PC-3 (cell line): ENCODE measurements around the gene SAMD11. TPM values are rescaled to one million over a fixed set of nuclear protein-coding genes. Genes with fewer than 3 reads are reported as not detected.

Experiments
- ATAC-seq: fragments of 200-7000 bp; cut with Tn5 transposase; 2 replicates; pipeline ENCODE4 v1.9.1; 2020; ENCODE audit warnings: mild to moderate bottlenecking, moderate library complexity
- BruUV-seq: library from RNA; stranded (reverse); fragments of 400-500 nt; replicated peaks from 2 replicates; lab custom pipeline; 2021; lab: Mats Ljungman, UMichigan
- CTCF ChIA-PET: fragments of 300-600 bp; sonication (Branson Sonifier 250); formaldehyde crosslinking; loops from one replicate; lab custom pipeline; 2022; ENCODE audit warnings: antibody characterized with exemption; lab: Charles Lee
- POLR2A ChIA-PET: fragments of 300-600 bp; sonication (Branson Sonifier 250); formaldehyde crosslinking; loops from one replicate; lab custom pipeline; 2022; ENCODE audit warnings: antibody characterized with exemption; ENCODE audit not compliant: unreplicated experiment; lab: Charles Lee
- DNase-seq: peaks from one replicate; pipeline ENCODE4 v3.0.0-alpha.2; 2015
- H2AFZ ChIP-seq: fragments of 300-600 bp; sonication (generic); 2 replicates; pipeline ENCODE4 v1.6.0; 2016; ENCODE audit warnings: antibody characterized with exemption, low read length
- H3F3A ChIP-seq: fragments of 300-600 bp; sonication (generic); one replicate; pipeline ENCODE4 v1.6.0; 2017; ENCODE audit warnings: antibody characterized with exemption, low read length, control low read depth, mild to moderate bottlenecking; ENCODE audit not compliant: unreplicated experiment
- H3K27ac ChIP-seq: fragments of 300-600 bp; sonication (generic); 2 replicates; pipeline ENCODE4 v1.5.1; 2016; ENCODE audit warnings: mild to moderate bottlenecking, low read length
- H3K27me3 ChIP-seq: fragments of 300-600 bp; sonication (generic); 2 replicates; pipeline ENCODE4 v1.6.1; 2016; ENCODE audit warnings: low read length, mixed read lengths
- H3K36me3 ChIP-seq: fragments of 300-600 bp; sonication (generic); 2 replicates; pipeline ENCODE4 v1.6.1; 2016; ENCODE audit warnings: low read depth, mixed run types, low read length, mixed read lengths
- H3K4me1 ChIP-seq: fragments of 300-600 bp; sonication (generic); 2 replicates; pipeline ENCODE4 v1.5.1; 2016; ENCODE audit warnings: low read length; ENCODE audit not compliant: insufficient read depth
- H3K4me2 ChIP-seq: fragments of 300-600 bp; sonication (generic); 2 replicates; pipeline ENCODE4 v1.6.0; 2016; ENCODE audit warnings: low read length
- H3K4me3 ChIP-seq: fragments of 300-600 bp; sonication (generic); 2 replicates; pipeline ENCODE4 v1.5.1; 2016; ENCODE audit warnings: mild to moderate bottlenecking, low read length, mixed read lengths
- H3K79me2 ChIP-seq: fragments of 300-600 bp; sonication (generic); 2 replicates; pipeline ENCODE4 v1.6.1; 2017; ENCODE audit warnings: low read length, mixed read lengths
- H3K9ac ChIP-seq: fragments of 300-600 bp; sonication (generic); 2 replicates; pipeline ENCODE4 v1.6.0; 2016; ENCODE audit warnings: mild to moderate bottlenecking, low read length
- H3K9me2 ChIP-seq: fragments of 300-600 bp; sonication (generic); replicated peaks from 2 replicates; pipeline ENCODE4 v1.6.1; 2016; ENCODE audit warnings: mixed run types, low read length, mixed read lengths
- H3K9me3 ChIP-seq: fragments of 300-600 bp; sonication (generic); 2 replicates; pipeline ENCODE4 v1.6.1; 2016; ENCODE audit warnings: low read length, mixed read lengths
- H4K20me1 ChIP-seq: fragments of 300-600 bp; sonication (generic); 2 replicates; pipeline ENCODE4 v1.6.1; 2016; ENCODE audit warnings: low read length, mixed read lengths
- EZH2 ChIP-seq: fragments of 300-600 bp; sonication (generic); IDR thresholded peaks from one replicate; pipeline ENCODE4 v1.6.1; 2017; ENCODE audit warnings: antibody characterized with exemption, mild to moderate bottlenecking, low read length; ENCODE audit not compliant: unreplicated experiment
- EZH2phosphoT487 ChIP-seq: fragments of 300-600 bp; sonication (generic); IDR thresholded peaks from 2 replicates; pipeline ENCODE4 v1.6.1; 2018; ENCODE audit warnings: mild to moderate bottlenecking, antibody characterized with exemption, low read length, borderline replicate concordance
- intact Hi-C: fragments of 100-400 bp; cut with micrococcal nuclease; formaldehyde crosslinking; loops from 2 replicates; pipeline ENCODE4 v1.9.0; 2023
- total RNA-seq: library from RNA; depleted of rRNA; stranded (reverse); fragments of >200 nt; gene quantifications from 2 replicates; pipeline ENCODE4 v1.2.3, GENCODE V29; 2014
- TF ChIP-seq, protein P1 (sequence below): fragments of 300-600 bp; sonication (generic); conservative IDR thresholded peaks from 2 replicates; pipeline ENCODE4 v1.5.1; 2017; ENCODE audit warnings: antibody characterized with exemption, low read depth, mild to moderate bottlenecking, low read length

The SAMD11 gene
- total RNA-seq, 1 experiment from 2014 or later, result 5.8 TPM

DNA sequence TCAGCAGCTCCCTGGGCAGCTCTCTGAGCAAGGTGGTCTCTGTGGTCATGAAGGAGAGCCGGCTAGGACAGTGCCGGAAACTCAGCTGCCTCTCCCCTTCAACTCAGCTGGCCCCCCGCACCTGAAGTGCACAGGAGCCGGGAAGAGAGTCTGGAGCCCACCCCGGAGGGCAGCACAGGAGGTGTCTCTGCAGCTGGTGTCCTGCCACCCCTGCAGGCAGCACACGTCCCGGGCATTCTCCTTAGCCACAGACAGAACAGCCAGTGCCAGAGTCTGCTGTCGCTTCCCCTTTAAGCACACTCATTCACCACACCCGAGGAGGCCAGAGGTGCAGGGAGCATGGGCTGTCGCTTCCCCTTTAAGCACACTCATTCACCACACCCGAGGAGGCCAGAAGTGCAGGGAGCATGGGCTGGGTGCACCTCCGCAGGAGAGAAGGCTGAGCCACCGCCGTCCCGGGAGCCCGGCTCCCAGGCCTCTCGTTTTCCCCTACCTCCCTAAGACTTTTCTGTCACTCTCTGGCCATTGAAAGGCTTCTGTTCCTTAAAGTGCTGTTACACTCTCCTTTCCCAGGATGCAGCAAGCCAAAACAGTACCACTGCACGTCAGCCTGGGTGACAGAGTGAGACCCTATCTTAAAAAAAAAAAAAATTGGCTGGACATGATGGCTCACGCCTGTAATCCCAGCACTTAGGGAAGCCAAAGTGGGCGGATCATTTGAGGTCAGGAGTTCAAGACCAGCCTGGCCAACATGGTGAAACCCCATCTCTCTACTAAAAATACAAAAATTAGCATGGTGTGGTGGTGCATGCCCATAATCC, 16.9 kb upstream of the SAMD11 start:
- ChIA-PET CTCF (no interaction called here), POLR2A (interaction anchor here (0.5 kb wide), 1 partner anchor 36 kb away, joined by 3 read pairs; no protein-coding TSS in a partner anchor)
- Histone ChIP-seq H3F3A (no peaks in the 10 kb centered on the region), H3K79me2 (no peaks in the 10 kb centered on the region), H3K9me2 (no peaks in the 10 kb centered on the region), H3K9ac (no peak overlapping the region), H2AFZ (0 out of 2 replicates have a peak overlapping the region, but pooled peaks have one; percentile 40), H3K27ac (peak overlapping the region; percentile 13; the same call in 1 of the 2 replicates), H3K27me3 (no peaks in the 10 kb centered on the region), H3K4me1 (peaks cover 26% of the 10 kb centered on the region), H4K20me1 (no peaks in the 10 kb centered on the region), H3K4me3 (no peak overlapping the region; the same call in 1 of the 2 replicates), H3K9me3 (no peaks in the 10 kb centered on the region), H3K36me3 (no peaks in the 10 kb centered on the region), H3K4me2 (peak overlapping the region; percentile 60)
- no TSS peak for BruUV-seq
- peak; percentile 78 for ATAC-seq
- TF ChIP-seq, protein P1, sequence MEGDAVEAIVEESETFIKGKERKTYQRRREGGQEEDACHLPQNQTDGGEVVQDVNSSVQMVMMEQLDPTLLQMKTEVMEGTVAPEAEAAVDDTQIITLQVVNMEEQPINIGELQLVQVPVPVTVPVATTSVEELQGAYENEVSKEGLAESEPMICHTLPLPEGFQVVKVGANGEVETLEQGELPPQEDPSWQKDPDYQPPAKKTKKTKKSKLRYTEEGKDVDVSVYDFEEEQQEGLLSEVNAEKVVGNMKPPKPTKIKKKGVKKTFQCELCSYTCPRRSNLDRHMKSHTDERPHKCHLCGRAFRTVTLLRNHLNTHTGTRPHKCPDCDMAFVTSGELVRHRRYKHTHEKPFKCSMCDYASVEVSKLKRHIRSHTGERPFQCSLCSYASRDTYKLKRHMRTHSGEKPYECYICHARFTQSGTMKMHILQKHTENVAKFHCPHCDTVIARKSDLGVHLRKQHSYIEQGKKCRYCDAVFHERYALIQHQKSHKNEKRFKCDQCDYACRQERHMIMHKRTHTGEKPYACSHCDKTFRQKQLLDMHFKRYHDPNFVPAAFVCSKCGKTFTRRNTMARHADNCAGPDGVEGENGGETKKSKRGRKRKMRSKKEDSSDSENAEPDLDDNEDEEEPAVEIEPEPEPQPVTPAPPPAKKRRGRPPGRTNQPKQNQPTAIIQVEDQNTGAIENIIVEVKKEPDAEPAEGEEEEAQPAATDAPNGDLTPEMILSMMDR, result no peak
- TF ChIP-seq EZH2 (no peak), EZH2phosphoT487 (no peak)
- intact Hi-C loops, result no loop called here
- DNase-seq, result peak; percentile 84

GRCh38 chr1:907611-908451, 15.9 kb upstream of the SAMD11 start:
- no peaks in the 10 kb centered on the region for H4K20me1 ChIP-seq
- intact Hi-C loops, result no loop called here
- ChIA-PET CTCF (no interaction called here), POLR2A (no interaction called here)
- H3K27ac ChIP-seq, result no peak overlapping the region
- H3K4me1 ChIP-seq, result peaks cover 26% of the 10 kb centered on the region
- no peak overlapping the region for H3K4me3 ChIP-seq
- H3K9ac ChIP-seq, result no peak overlapping the region
- H3K79me2 ChIP-seq, result no peaks in the 10 kb centered on the region
- H3F3A ChIP-seq, result no peaks in the 10 kb centered on the region
- DNase-seq, result no peak
- H3K9me3 ChIP-seq, result no peaks in the 10 kb centered on the region
- no peaks in the 10 kb centered on the region for H3K9me2 ChIP-seq
- no peak for ATAC-seq
- H3K36me3 ChIP-seq, result no peaks in the 10 kb centered on the region
- no peak for TF ChIP-seq EZH2
- H2AFZ ChIP-seq, result no peak overlapping the region
- BruUV-seq, result no TSS peak
- H3K27me3 ChIP-seq, result no peaks in the 10 kb centered on the region
- no peak overlapping the region for H3K4me2 ChIP-seq

GRCh38 chr1:908661-909060, 15.1 kb upstream of the SAMD11 start:
- DNase-seq (no peak), ATAC-seq (no peak)
- Histone ChIP-seq H2AFZ (no peak overlapping the region), H3K27me3 (no peaks in the 10 kb centered on the region), H3K9me2 (no peaks in the 10 kb centered on the region), H3K36me3 (no peaks in the 10 kb centered on the region), H3K9me3 (no peaks in the 10 kb centered on the region), H3K4me1 (peaks cover 26% of the 10 kb centered on the region), H3K9ac (no peak overlapping the region), H3K27ac (no peak overlapping the region), H3F3A (no peaks in the 10 kb centered on the region), H3K4me3 (no peak overlapping the region), H3K79me2 (no peaks in the 10 kb centered on the region), H4K20me1 (no peaks in the 10 kb centered on the region), H3K4me2 (no peak overlapping the region)
- BruUV-seq, result no TSS peak
- TF ChIP-seq, protein P1, result no peak
- TF ChIP-seq EZH2phosphoT487, result no peak
- TF ChIP-seq EZH2, result no peak
- intact Hi-C loops, result no loop called here
- ChIA-PET CTCF (no interaction called here), POLR2A (no interaction called here)
